ENCODE results near the gene SH3PXD2B.
A peak's percentile ranks its signal among the peaks of the same experiment; 100 is the strongest.
"Not testable (repeated sequence)": the region's sequence is repeated elsewhere in the genome, so short reads cannot be mapped to it uniquely, and the experiment has no call there.

SH3PXD2B gene

GRCh38 chr5:172485511-172486202, 31.3 kb upstream of the SH3PXD2B start:
- no peak for DNase-seq

DNA sequence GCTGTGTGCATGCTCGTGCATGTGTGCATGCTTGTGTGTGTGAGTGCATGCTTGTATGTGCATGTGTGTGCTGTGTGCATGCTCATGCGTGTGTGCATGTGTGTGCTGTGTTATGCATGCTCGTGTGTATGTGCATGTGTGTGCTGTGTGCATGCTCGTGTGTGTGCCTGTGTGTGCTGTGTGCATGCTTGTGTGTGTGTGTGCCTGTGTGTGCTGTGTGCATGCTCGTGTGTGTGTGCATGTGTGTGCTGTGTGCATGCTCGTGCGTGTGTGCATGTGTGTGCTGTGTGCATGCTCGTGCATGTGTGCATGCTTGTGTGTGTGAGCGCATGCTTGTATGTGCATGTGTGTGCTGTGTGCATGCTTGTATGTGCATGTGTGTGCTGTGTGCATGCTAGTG, 30.3 kb upstream of the SH3PXD2B start:
- DNase-seq: no peak

DNA sequence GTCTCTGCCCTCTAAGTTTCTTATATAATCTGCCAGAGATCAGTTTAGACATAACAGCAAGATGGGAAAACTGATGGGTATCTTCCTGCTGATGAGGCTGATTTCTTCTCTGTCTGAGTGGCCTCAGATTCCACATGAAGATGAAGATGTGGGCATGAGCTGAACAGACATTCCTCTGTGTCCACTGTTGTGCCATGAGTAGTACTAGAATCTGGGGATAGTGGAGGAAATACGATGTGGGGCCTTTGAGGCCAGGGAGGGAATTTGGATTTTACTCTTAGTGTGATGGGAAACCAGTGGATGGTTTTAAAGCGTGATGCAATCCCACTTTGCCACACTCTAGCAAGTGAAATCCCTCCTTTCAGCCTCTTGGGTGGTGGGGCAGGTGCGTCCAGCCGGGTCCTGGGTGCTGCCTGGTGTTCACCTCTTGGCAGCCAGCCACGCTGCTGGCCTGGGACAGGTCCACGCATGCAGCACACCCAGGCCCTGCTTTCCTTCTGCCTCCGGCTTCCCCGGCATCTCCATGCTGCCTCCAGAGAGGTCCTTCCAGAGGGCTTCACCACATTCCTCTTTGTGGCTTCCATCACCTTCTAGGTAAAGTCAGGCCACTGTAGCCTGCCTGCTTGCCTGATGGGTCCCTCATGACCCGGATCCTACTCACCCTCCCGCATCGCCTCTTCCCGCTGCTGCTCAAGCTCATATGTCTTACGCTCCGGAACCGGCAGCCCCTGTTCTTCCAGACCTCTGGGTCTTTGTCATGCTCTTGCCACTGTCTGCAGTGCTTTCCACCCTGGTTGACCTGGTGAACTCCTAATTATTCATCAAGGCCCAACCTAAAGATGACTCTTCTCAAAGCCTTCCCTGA, 28.1 kb upstream of the SH3PXD2B start:
- DNase-seq: peak; percentile 22 to 66

DNA sequence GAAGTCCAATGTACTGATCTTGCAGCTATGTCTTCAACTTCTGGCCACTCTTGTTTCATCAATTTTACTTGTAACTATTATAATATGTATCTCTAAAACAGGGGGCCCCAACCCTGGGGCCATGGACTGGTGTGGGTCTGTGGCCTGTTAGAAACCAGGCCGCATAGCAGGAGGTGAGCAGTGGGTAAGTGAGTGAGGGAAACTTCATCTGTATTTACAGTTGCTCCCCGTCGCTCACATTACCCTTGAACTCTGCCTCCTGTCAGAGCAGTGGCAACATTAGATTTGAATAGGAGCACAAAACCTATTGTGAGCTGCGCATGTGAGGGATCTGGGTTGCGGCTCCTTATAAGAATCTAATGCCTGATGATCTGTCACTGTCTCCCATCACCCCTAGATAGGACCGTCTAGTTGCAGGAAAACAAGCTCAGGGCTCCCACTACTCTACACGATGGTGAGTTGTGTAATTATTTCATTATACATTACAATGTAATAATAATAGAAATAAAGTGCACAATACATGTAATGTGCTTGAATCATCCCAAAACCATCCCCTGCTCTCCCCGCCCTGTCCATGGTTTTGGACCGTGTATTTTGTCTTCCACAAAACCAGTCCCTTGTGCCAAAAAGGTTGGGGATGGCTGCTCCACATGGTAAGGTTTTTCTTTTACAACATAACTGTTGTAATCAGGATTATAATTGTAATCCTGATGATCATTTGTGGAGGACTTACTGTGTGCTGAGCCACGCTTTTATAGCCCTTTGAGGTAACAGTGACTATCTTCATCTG, 26.9 kb upstream of the SH3PXD2B start:
- no peak for DNase-seq

DNA sequence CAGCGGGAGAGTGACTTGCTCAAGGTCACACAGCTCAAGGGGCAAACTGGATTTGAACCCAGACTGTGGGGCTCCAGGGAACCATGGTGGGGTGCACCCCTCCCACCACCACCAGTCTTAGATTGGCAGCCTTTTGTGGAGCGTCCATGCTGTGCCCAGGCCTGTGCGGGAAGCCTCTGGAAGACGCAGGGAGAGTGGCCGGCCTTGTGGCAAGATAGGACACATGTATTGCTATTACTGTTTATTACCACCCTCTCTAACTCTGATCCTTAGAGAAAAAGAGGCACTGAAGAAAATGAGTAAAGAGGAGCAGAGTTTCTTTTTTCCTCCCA, 25.4 kb upstream of the SH3PXD2B start:
- DNase-seq: no peak

DNA sequence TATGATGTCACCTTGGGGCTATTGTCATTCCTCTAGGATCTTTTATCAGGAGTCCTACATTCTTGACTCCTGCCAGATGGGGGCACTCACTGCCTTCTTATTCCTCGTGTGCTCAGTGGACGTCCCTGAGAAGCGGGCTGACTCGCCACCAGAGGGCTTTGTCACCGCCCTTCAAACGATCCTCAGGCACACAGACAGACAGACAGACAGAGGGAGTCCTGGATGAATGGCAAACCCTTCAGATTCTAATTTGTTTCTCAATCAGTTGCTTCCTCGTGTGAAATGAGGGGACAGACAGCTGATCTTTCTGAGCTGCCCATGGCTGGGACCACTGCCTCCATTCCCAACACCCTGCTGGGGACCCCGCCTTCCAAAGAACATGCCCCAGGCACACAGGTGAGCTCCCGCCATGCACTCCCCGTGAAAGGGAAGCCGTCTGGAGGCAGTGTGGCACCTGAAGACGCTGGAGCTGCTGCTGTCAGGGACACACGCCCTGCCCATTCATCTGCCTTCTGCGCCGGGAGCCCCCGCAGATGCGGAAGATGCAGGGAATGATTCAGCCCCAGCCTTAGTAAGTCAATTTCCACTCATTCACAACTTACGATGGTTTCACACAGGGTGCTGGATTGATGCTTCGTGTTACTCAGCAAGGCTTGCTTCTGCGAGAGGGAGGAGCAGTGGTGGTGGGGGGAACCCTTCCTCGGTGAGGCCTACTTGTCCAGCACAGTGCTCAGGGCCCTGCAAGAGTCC, 24.9 kb upstream of the SH3PXD2B start:
- peak; percentile 91 to 92 for DNase-seq

GRCh38 chr5:172478695-172479033, 24.3 kb upstream of the SH3PXD2B start:
- not testable (repeated sequence) for DNase-seq

- DNase-seq: no peak
Observed at GRCh38 chr5:172478256-172478655, 23.9 kb upstream of the SH3PXD2B start.

DNA sequence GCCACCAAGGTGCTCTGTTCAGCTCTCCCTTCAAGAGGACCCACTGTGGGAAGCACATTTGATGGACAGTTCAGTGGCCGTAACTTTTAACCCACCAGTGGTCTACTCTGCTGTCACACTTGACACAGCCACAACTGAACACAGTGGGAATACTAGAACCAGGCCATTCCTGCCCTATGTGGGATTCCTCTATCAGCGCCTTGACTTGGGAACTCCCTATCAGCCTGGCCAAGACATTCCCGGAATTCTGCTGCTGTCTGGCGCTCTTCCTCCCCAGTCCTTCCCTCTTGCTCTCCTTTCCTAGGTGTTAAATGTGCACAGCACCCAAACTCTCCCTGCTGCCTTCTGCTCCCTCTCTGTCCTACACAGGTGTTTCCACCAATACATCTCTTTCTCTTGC, 23.1 kb upstream of the SH3PXD2B start:
- no peak for DNase-seq

GRCh38 chr5:172474293-172474692, 20.0 kb upstream of the SH3PXD2B start:
- DNase-seq: no peak

- DNase-seq: no peak
Observed at GRCh38 chr5:172473427-172473826, 19.1 kb upstream of the SH3PXD2B start.

GRCh38 chr5:172469697-172470096, 15.4 kb upstream of the SH3PXD2B start:
- no peak for DNase-seq

DNA sequence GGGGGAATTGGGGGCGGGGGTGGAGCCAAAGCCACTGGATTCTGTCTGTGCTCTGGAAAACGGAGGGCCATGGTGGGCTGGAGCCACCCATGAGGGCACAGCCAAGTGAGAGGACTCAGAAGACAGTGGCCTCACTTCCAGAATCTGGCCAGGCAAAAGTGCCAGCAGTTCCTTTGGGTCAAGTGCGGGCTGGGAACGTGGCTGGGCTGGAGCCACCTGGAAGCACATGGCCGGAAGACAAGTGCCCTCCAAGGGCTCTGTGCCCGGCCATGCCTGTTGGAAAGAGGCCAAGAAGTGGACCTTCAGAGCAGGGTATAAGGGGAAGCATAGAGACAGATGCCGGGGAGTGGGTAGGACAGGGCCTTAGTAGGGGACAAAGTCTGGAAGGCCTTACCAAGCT, 11.7 kb upstream of the SH3PXD2B start:
- DNase-seq: no peak

GRCh38 chr5:172463031-172463430, 8.7 kb upstream of the SH3PXD2B start:
- no peak for DNase-seq

DNA sequence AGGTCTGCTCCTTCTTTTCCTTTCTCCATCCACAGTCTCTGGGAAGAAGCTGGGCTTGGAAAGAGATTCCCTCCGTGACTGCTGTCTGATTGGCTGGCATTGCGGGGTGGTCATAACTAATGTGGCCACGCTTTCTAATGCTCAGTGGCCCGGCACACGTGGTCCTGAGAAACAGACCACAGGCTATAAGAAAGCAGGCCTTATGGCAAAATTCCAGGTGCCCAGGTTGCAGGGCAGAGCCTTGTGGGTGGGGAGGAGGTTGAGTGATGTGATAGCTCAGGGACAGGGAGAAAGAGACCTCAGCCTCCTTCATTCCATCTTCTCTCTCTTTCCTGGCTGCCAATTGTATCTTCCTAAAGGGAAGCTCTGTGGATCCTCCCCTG, 5.4 kb upstream of the SH3PXD2B start:
- DNase-seq: no peak

- DNase-seq: no peak
Observed at GRCh38 chr5:172458976-172459782, 4.9 kb upstream of the SH3PXD2B start.

- no peak for DNase-seq
Observed at GRCh38 chr5:172456076-172456722, 1.9 kb upstream of the SH3PXD2B start.

DNA sequence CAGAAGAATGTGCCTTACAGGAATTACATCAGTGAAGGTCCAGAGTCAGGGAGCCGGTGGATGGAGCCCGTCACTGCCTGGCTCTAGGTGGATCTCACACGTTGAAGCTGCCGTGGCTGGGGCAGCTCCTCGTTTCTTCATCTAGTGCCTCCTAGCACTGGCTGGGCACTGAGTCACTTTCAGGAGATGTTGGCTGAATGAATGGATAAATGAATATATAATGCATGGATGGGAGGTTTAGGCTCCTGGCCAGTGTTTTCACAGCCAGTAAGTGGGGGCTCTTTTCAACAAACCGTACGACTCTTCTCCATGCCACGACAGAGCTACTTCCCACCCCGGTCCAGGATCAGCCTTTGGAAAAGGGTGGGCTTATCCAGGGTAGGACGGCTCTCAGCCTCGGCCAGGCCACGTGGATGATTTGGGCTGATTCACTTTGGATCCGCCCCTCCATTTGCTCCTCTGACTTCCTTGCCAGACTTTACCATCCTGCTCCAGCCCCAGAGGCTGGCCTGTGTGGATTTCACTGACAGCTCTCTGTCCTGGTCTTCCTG, 1.3 kb upstream of the SH3PXD2B start:
- no peak for DNase-seq

DNA sequence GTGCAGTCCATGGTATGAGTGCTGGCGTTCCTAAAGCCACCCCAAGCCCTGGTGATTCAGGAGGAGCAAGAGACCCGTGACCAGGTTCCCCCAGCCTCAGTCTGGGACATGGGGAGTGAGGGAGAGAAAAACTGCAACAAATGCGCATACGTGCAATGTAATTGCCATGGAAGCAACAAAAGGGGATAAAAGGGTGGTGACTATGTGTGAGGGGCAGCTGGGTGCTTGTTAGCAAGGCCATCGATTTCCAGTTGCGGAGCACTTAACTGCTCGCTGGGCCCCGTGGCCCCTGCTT, 709 bp upstream of the SH3PXD2B start:
- no peak for DNase-seq

- DNase-seq: peak; percentile 10 to 23
Observed at GRCh38 chr5:172453986-172454357, 353 bp downstream of the SH3PXD2B start.

DNA sequence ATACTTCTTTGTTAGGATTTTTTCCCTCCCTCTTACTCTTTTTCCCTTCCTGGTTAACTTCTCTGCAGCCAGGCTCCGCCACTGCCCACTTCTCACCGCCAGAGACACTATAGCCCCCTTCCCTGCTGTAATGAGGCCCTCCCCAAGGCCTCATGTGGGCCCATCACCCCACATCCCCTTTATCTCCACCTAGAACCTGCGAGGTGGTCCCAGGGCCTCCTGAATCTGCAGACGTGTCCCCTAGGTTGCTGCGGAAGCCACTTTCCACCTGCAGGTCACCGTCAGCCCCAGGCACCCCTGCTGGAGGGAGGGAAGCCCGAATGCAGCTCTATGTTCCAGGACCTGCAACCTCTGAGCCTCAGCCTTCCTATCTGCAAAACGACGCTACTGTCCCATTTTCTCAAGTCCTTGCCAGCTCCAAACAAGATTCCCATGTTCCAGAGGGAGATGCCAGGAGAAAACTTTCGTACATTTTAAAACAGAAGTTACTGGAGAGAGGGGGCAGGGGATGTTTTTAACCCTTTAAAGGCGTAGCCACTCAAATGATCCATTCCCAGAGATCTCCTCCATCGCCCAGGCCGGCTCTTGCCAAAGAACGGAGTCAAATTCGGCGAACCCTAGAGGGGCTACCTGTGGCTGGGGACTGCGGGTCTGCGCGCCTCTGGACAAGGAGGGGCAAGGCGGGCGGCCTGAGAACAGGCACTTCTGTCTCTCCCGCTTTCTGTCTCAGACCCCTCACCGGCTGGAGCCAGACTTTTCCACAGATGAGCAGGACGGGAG, 929 bp downstream of the SH3PXD2B start:
- peak; percentile 42 to 43 for DNase-seq
